Skin epidermis (tissue), 12 donors: ENCODE results near the gene CAPN5.
"Not testable (repeated sequence)": the region's sequence is repeated elsewhere in the genome, so short reads cannot be mapped to it uniquely, and the experiment has no call there.

Experiments used
- H3K27ac ChIP-seq, 21 experiments: fragments of 200-600 bp; sonication (generic) in 11 of 21; one replicate each; pipeline ENCODE4 v1.5.0; 2020; ENCODE audit warnings: mild to moderate bottlenecking in 3 of 21, inconsistent platforms in 2 of 21, moderate library complexity in 2 of 21
- H3K4me3 ChIP-seq, 7 experiments: fragments of 200-600 bp; sonication (generic) in 2 of 7; one replicate each; pipeline ENCODE4 v1.5.0; 2020; ENCODE audit warnings: inconsistent platforms in 2 of 7, mild to moderate bottlenecking in 2 of 7, moderate library complexity in 1 of 7

The CAPN5 gene

GRCh38 chr11:77040889-77041288, 25.9 kb upstream of the CAPN5 start:
- H3K4me3 ChIP-seq = no peak overlapping the region

GRCh38 chr11:77042111-77042726, 24.6 kb upstream of the CAPN5 start:
- no peak overlapping the region for H3K27ac ChIP-seq
- H3K4me3 ChIP-seq = no peak overlapping the region

More at GRCh38 chr11:77040889-77041288, 25.9 kb upstream of the CAPN5 start:
- no peak overlapping the region for H3K27ac ChIP-seq

- H3K27ac ChIP-seq = no peak overlapping the region
- H3K4me3 ChIP-seq = no peak overlapping the region
Observed at GRCh38 chr11:77044356-77044755, 22.4 kb upstream of the CAPN5 start.

- Histone ChIP-seq H3K27ac (no peak overlapping the region), H3K4me3 (no peak overlapping the region)
Observed at GRCh38 chr11:77044886-77045285, 21.9 kb upstream of the CAPN5 start.

GRCh38 chr11:77046060-77046501, 20.7 kb upstream of the CAPN5 start:
- no peak overlapping the region for H3K4me3 ChIP-seq
- H3K27ac ChIP-seq = no peak overlapping the region

- Histone ChIP-seq H3K27ac (peak overlapping the region in 2 of 21 experiments; percentile 4 to 51), H3K4me3 (peak overlapping the region; percentile 4 to 35 (median 19))
Observed at GRCh38 chr11:77047007-77047927, 19.5 kb upstream of the CAPN5 start.

GRCh38 chr11:77047928-77048446, 18.8 kb upstream of the CAPN5 start:
- H3K4me3 ChIP-seq, H3K27ac ChIP-seq: not testable (repeated sequence)

GRCh38 chr11:77049026-77049425, 17.7 kb upstream of the CAPN5 start:
- Histone ChIP-seq H3K4me3 (no peak overlapping the region), H3K27ac (no peak overlapping the region)

GRCh38 chr11:77051511-77051910, 15.3 kb upstream of the CAPN5 start:
- H3K27ac ChIP-seq = no peak overlapping the region
- H3K4me3 ChIP-seq = no peak overlapping the region

GRCh38 chr11:77052518-77052917, 14.3 kb upstream of the CAPN5 start:
- Histone ChIP-seq H3K27ac (no peak overlapping the region), H3K4me3 (no peak overlapping the region)

GRCh38 chr11:77053217-77054015, 13.4 kb upstream of the CAPN5 start:
- H3K4me3 ChIP-seq = no peak overlapping the region

GRCh38 chr11:77054084-77054483, 12.7 kb upstream of the CAPN5 start:
- H3K4me3 ChIP-seq = no peak overlapping the region

More at GRCh38 chr11:77053217-77054015, 13.4 kb upstream of the CAPN5 start:
- H3K27ac ChIP-seq = no peak overlapping the region

GRCh38 chr11:77055101-77055561, 11.6 kb upstream of the CAPN5 start:
- no peak overlapping the region for H3K4me3 ChIP-seq
- H3K27ac ChIP-seq = no peak overlapping the region

More at GRCh38 chr11:77054084-77054483, 12.7 kb upstream of the CAPN5 start:
- no peak overlapping the region for H3K27ac ChIP-seq

GRCh38 chr11:77055913-77056312, 10.9 kb upstream of the CAPN5 start:
- no peak overlapping the region for H3K4me3 ChIP-seq

GRCh38 chr11:77056814-77057402, 9.9 kb upstream of the CAPN5 start:
- no peak overlapping the region for H3K4me3 ChIP-seq
- H3K27ac ChIP-seq = no peak overlapping the region

More at GRCh38 chr11:77055913-77056312, 10.9 kb upstream of the CAPN5 start:
- H3K27ac ChIP-seq = no peak overlapping the region

- H3K4me3 ChIP-seq = no peak overlapping the region
- no peak overlapping the region for H3K27ac ChIP-seq
Observed at GRCh38 chr11:77057938-77058474, 8.8 kb upstream of the CAPN5 start.

GRCh38 chr11:77058900-77059299, 7.9 kb upstream of the CAPN5 start:
- no peak overlapping the region for H3K4me3 ChIP-seq
- no peak overlapping the region for H3K27ac ChIP-seq

- Histone ChIP-seq H3K27ac (no peak overlapping the region), H3K4me3 (no peak overlapping the region)
Observed at GRCh38 chr11:77059806-77060205, 7.0 kb upstream of the CAPN5 start.

GRCh38 chr11:77060234-77060633, 6.5 kb upstream of the CAPN5 start:
- Histone ChIP-seq H3K4me3 (no peak overlapping the region), H3K27ac (no peak overlapping the region)
